A549 (cell line): Measurements from ENCODE around the gene RSAD1. TPM values are rescaled to one million over a fixed set of nuclear protein-coding genes. Genes with fewer than 3 reads are reported as not detected.
A peak's percentile ranks its signal among the peaks of the same experiment; 100 is the strongest.

Experiments used
- ATAC-seq, 2 experiments: fragments of 200-7000 bp in 1 of 2; fragments of >200 bp in 1 of 2; cut with Nextera tagmentation in 1 of 2; cut with Tn5 transposase in 1 of 2; 3 replicates each; pipeline versions ENCODE4 v1.8.0 to v1.9.1; 2018 to 2020; ENCODE audit warnings: mild to moderate bottlenecking in 1 of 2, moderate library complexity in 1 of 2
- CTCF ChIA-PET: fragments of 300-600 bp; sonication (Branson Sonifier 250); formaldehyde crosslinking; extraction: SDS; loops from one replicate; lab custom pipeline; 2021; ENCODE audit warnings: antibody characterized with exemption, inconsistent platforms; lab: Yijun Ruan, JAX
- POLR2A ChIA-PET: fragments of 350-600 bp; formaldehyde crosslinking; extraction: SDS; loops from one replicate; lab custom pipeline; 2021; ENCODE audit warnings: antibody characterized with exemption, inconsistent platforms; lab: Yijun Ruan, JAX
- DNase-seq, 2 experiments: peaks; one replicate each; pipeline versions ENCODE4 v3.0.0 to v3.0.0-alpha.2; 2011 to 2016; ENCODE audit warnings: low read depth in 1 of 2, low spot score in 1 of 2
- FAIRE-seq: peaks from 2 replicates; lab custom pipeline; 2011; peaks lifted over from hg19 to GRCh38; lab: Jason Lieb, UNC
- H3K27ac ChIP-seq, 2 experiments: fragments of >200 bp; sonication (Bioruptor Twin); formaldehyde crosslinking; 3 replicates each; pipeline ENCODE4 v1.5.1; 2016 to 2017
- H3K4me1 ChIP-seq: fragments of >200 bp; sonication (Bioruptor Twin); formaldehyde crosslinking; 3 replicates; pipeline ENCODE4 v1.6.1; 2016
- H3K4me2 ChIP-seq: fragments of >200 bp; sonication (Bioruptor Twin); formaldehyde crosslinking; 3 replicates; pipeline ENCODE4 v1.6.1; 2016
- H3K4me3 ChIP-seq: fragments of >200 bp; sonication (Bioruptor Twin); formaldehyde crosslinking; 3 replicates; pipeline ENCODE4 v1.5.1; 2016
- H3K9me3 ChIP-seq: fragments of >200 bp; sonication (Bioruptor Twin); formaldehyde crosslinking; 3 replicates; pipeline ENCODE4 v1.6.1; 2016
- CBX2 ChIP-seq: fragments of 200-600 bp; sonication (generic); IDR thresholded peaks from 2 replicates; pipeline ENCODE4 v1.6.1; 2016; ENCODE audit warnings: low read depth, mild to moderate bottlenecking, borderline replicate concordance
- CBX8 ChIP-seq: fragments of 200-600 bp; sonication (generic); IDR thresholded peaks from 2 replicates; pipeline ENCODE4 v1.6.1; 2016
- EHMT2 ChIP-seq: fragments of 200-600 bp; sonication (generic); IDR thresholded peaks from 2 replicates; pipeline ENCODE4 v1.6.1; 2016; ENCODE audit warnings: antibody characterized with exemption, low read depth, mild to moderate bottlenecking, moderate library complexity
- ELK1 ChIP-seq: fragments of 150-350 bp; IDR thresholded peaks from 2 replicates; pipeline ENCODE4 v1.6.1; 2014; ENCODE audit warnings: low read depth, mild to moderate bottlenecking, low read length
- EP300 ChIP-seq, 2 experiments: fragments of >200 bp; sonication (Bioruptor Twin); formaldehyde crosslinking; IDR thresholded peaks; 2 replicates in 1 of 2; 3 replicates in 1 of 2; pipeline ENCODE4 v1.6.1; 2016 to 2017
- FOSL2 ChIP-seq, 2 experiments: fragments of 450-650 bp in 1 of 2; fragments of >200 bp in 1 of 2; sonication (Bioruptor Twin) in 1 of 2; formaldehyde crosslinking; IDR thresholded peaks; 2 replicates each; pipeline versions ENCODE4 v1.5.0 to v1.6.1; 2016 to 2020; ENCODE audit warnings: mild to moderate bottlenecking in 1 of 2, moderate library complexity in 1 of 2
- HDAC2 ChIP-seq: fragments of 200-600 bp; sonication (generic); IDR thresholded peaks from 2 replicates; pipeline ENCODE4 v1.6.1; 2016
- HOXA7 ChIP-seq: fragments of 250-450 bp; sonication (Bioruptor Pico); IDR thresholded peaks from 2 replicates; pipeline ENCODE4 v1.5.0; 2020; ENCODE audit warnings: mild to moderate bottlenecking, moderate library complexity
- HOXB5 ChIP-seq: fragments of 250-450 bp; sonication (Bioruptor Pico); IDR thresholded peaks from 2 replicates; pipeline ENCODE4 v1.5.0; 2020; ENCODE audit warnings: mild to moderate bottlenecking, moderate library complexity
- JUNB ChIP-seq: fragments of >200 bp; sonication (Bioruptor Twin); formaldehyde crosslinking; IDR thresholded peaks from 2 replicates; pipeline ENCODE4 v1.6.1; 2016
- MAFK ChIP-seq: fragments of 450-650 bp; IDR thresholded peaks from 2 replicates; pipeline ENCODE4 v1.6.1; 2014; ENCODE audit not compliant: partially characterized antibody
- NPAS2 ChIP-seq: fragments of 250-450 bp; sonication (Bioruptor Pico); IDR thresholded peaks from 2 replicates; pipeline ENCODE4 v1.8.0; 2022; ENCODE audit warnings: mild to moderate bottlenecking, moderate library complexity, borderline replicate concordance
- POLR2A ChIP-seq: IDR thresholded peaks from 2 replicates; pipeline ENCODE4 v1.6.1; 2012; ENCODE audit warnings: mild to moderate bottlenecking, low read length
- SMC3 ChIP-seq: fragments of >200 bp; sonication (Bioruptor Twin); formaldehyde crosslinking; IDR thresholded peaks from 3 replicates; pipeline ENCODE4 v1.6.1; 2018; ENCODE audit warnings: inconsistent platforms
- ZSCAN20 ChIP-seq: fragments of 250-450 bp; sonication (Bioruptor Pico); IDR thresholded peaks from 2 replicates; pipeline ENCODE4 v1.8.0; 2022; ENCODE audit warnings: mild to moderate bottlenecking, moderate library complexity
- WGBS: methylation state at CpG from one replicate; pipeline ENCODE4 v1.1.6; 2017; ENCODE audit errors: missing lambda C conversion rate; 5-methylcytosine and 5-hydroxymethylcytosine counted together
- polyA plus RNA-seq, 4 experiments: library from polyadenylated mRNA; depleted of rRNA in 3 of 4; stranded (reverse); fragments of >200 nt; fragmentation: RNase III in 1 of 4; extraction: RNeasy Plus Mini Kit Qiagen cat#74134 plus additional on column Dnase treatment in 1 of 4; gene quantifications; 2 replicates in 3 of 4; 3 replicates in 1 of 4; pipeline ENCODE4 v1.2.3, GENCODE V29; 2011 to 2017
- TF ChIP-seq, protein P1 (sequence below): IDR thresholded peaks from 2 replicates; pipeline ENCODE4 v1.6.1; 2012
- TF ChIP-seq, protein P2 (sequence below): fragments of >200 bp; sonication (Bioruptor Twin); formaldehyde crosslinking; IDR thresholded peaks from 3 replicates; pipeline ENCODE4 v1.5.1; 2016

Gene RSAD1
- polyA plus RNA-seq, 2 of the 4 experiments (the other 2 are of a cell fraction): 38.2 to 42.0 TPM

GRCh38 chr17:50457621-50458020 lies 21.0 kb upstream of the RSAD1 start (continued):
- TF ChIP-seq, protein P1, sequence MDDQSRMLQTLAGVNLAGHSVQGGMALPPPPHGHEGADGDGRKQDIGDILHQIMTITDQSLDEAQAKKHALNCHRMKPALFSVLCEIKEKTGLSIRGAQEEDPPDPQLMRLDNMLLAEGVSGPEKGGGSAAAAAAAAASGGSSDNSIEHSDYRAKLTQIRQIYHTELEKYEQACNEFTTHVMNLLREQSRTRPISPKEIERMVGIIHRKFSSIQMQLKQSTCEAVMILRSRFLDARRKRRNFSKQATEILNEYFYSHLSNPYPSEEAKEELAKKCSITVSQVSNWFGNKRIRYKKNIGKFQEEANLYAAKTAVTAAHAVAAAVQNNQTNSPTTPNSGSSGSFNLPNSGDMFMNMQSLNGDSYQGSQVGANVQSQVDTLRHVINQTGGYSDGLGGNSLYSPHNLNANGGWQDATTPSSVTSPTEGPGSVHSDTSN: no peak
- TF ChIP-seq HOXA7 (no peak), HOXB5 (CRISPR knock-in tag) (no peak), SMC3 (no peak)

DNA sequence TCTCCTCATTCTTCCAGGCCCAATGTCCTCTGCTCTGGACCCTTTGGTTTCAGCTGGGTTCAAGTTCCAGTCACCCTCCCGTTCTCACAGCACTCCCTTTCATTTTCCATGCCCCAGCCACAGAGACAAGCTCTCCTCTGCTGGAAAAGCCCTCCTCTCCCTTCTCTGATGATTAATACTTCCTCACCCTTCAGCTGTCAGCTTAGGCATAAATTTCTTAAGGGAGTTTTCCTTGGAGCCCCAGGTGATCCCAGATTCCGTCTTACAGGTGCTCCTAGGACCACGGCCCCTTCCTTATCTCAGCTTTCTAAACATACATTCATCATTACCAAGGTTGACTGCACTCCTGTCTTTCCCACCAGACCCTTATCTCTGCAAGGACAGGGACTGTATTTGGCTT lies 20.4 kb upstream of the RSAD1 start:
- WGBS: 89% methylated on average over 3 of the region's 3 CpGs
- no peak for TF ChIP-seq CBX8
- TF ChIP-seq ELK1: no peak
- TF ChIP-seq, protein P1: no peak
- no peak for TF ChIP-seq MAFK
- no peak for TF ChIP-seq EHMT2
- TF ChIP-seq NPAS2: no peak
- no peak for TF ChIP-seq FOSL2 (IDR thresholded peaks at IDR 0.05)
- no peak for TF ChIP-seq FOSL2 (CRISPR knock-in tag; IDR thresholded peaks at IDR 0.05)
- TF ChIP-seq POLR2A: no peak
- TF ChIP-seq CBX2: no peak
- TF ChIP-seq ZSCAN20 (CRISPR knock-in tag): no peak
- TF ChIP-seq HDAC2: no peak
- H3K4me1 ChIP-seq: peaks cover 9% of the 10 kb centered on the region; the same call in 2 of the 3 replicates
- ChIA-PET POLR2A (no interaction called here), CTCF (interaction anchor here (0.8 to 19.6 kb wide), 12 partner anchors 9 to 160 kb away, joined by 3 to 238 read pairs (median 4); partner anchors contain the start of genes LRRC59 and RSAD1)
- no peak overlapping the region for H3K4me2 ChIP-seq
- ATAC-seq: no peak
- no peak for DNase-seq
- no peaks in the 10 kb centered on the region for H3K9me3 ChIP-seq
- no peak overlapping the region for H3K27ac ChIP-seq
- FAIRE-seq: no peak
- H3K4me3 ChIP-seq: no peak overlapping the region

- DNase-seq: peak in 1 of 2 experiments; percentile 48
- Histone ChIP-seq H3K4me1 (peaks cover 9% of the 10 kb centered on the region; the same call in 2 of the 3 replicates), H3K4me3 (no peak overlapping the region), H3K9me3 (no peaks in the 10 kb centered on the region), H3K4me2 (no peak overlapping the region), H3K27ac (no peak overlapping the region)
- TF ChIP-seq EHMT2 (no peak), FOSL2 (IDR thresholded peaks at IDR 0.05) (no peak), FOSL2 (CRISPR knock-in tag; IDR thresholded peaks at IDR 0.05) (peak; percentile 15; the same call in 1 of the 2 replicates)
- ChIA-PET POLR2A (no interaction called here), CTCF (interaction anchor here (0.8 to 19.6 kb wide), 10 partner anchors 11 to 161 kb away, joined by 3 to 238 read pairs (median 4); partner anchors contain the start of genes LRRC59 and RSAD1)
- peak in 1 of 2 experiments; percentile 58; a peak in 3 of 6 replicates for ATAC-seq
- no peak for FAIRE-seq
- WGBS: 68% methylated on average over 16 of the region's 16 CpGs
Measured at GRCh38 chr17:50458701-50459676, 19.7 kb upstream of the RSAD1 start.

DNA sequence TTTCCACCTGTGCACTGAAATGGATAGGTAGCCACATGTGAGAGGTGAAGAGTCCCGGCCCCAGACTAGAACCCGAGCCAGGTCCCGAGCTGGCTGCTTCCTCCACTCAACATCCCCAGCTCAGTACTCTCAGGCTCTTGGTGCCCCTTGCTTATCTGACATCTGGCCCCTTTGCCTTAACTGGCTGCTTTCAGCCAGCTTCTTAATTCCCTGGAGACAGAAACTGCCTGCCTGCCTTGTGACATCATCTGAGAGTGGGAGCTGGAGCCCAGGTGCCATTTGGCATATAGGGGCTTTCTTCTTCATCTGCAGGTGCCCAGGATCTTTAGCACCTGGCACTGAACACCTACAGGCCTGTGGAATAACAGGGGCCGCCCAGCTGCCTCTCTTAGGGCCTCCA lies 18.9 kb upstream of the RSAD1 start:
- POLR2A ChIA-PET: no interaction called here

More for the DNA sequence above, 18.9 kb upstream of the RSAD1 start:
- CTCF ChIA-PET: interaction anchor here (0.6 to 19.6 kb wide), 4 partner anchors 11 to 306 kb away, joined by 3 to 238 read pairs (median 4); partner anchors contain the start of genes LRRC59 and RSAD1
- Histone ChIP-seq H3K4me1 (peaks cover 9% of the 10 kb centered on the region; the same call in 2 of the 3 replicates), H3K4me3 (no peak overlapping the region), H3K9me3 (no peaks in the 10 kb centered on the region), H3K27ac (no peak overlapping the region), H3K4me2 (no peak overlapping the region)
- FAIRE-seq (no peak), ATAC-seq (no peak), DNase-seq (no peak)
- no peak for TF ChIP-seq EP300 (IDR thresholded peaks at IDR 0.05)
- TF ChIP-seq, protein P2, sequence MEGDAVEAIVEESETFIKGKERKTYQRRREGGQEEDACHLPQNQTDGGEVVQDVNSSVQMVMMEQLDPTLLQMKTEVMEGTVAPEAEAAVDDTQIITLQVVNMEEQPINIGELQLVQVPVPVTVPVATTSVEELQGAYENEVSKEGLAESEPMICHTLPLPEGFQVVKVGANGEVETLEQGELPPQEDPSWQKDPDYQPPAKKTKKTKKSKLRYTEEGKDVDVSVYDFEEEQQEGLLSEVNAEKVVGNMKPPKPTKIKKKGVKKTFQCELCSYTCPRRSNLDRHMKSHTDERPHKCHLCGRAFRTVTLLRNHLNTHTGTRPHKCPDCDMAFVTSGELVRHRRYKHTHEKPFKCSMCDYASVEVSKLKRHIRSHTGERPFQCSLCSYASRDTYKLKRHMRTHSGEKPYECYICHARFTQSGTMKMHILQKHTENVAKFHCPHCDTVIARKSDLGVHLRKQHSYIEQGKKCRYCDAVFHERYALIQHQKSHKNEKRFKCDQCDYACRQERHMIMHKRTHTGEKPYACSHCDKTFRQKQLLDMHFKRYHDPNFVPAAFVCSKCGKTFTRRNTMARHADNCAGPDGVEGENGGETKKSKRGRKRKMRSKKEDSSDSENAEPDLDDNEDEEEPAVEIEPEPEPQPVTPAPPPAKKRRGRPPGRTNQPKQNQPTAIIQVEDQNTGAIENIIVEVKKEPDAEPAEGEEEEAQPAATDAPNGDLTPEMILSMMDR: no peak
- no peak for TF ChIP-seq JUNB
- TF ChIP-seq ZSCAN20 (CRISPR knock-in tag): no peak
- 94% methylated on average over 4 of the region's 4 CpGs for WGBS
